ENCODE measurements around the gene NCOR2. TPM values are rescaled to one million over a fixed set of nuclear protein-coding genes. Genes with fewer than 3 reads are reported as not detected.

NCOR2 gene
- total and polyA plus RNA-seq, 10 of the 15 experiments (the other 5 are each of a cell fraction or from before 2014, with no cell fraction given) = 0.43 to 179 (median 14.9) TPM

DNA sequence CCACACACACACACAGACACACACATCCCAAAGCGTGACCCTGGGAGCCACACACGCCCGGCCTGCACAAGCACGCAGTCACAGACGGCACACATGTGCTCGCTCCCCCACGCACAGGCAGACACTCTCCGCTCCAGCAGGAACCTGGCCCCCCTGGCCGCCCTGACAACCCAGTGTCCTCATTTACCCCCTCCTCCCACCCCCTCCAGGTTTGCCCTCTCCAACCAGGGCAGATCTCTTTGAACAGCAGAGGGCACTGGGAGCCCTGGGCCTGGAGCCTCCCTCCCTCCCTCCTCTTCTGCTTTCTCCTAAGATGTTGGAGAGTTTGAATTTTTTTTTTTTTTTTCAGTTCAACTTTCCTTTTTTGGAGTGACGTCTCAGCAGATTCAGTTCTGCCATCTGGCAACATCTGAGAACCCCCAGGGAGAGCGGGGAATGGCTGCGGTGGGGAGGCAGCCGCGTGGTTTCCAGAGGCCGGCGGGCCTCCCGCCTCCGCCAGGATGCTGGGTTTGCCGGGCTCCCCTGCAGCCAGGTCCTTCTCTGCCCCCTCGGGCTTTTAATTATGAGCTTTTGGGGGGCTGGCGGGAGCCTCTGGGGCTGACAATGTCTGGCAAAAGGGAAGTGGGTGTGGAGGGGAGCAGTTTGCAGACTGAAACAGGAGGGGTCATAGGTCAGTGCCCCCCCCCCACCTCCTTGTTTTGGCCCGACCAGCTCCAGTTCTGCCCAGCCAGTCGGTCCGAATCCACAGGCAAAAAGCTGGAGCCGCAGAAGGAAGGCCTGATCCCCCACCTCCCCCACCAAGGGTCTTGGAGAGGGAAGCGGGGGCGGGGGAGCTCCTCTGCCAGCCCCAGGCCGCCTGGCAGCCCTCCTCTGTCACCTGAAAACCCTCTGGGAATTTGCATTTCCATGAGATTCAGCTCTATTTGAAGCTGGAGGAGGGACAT lies 1.3 kb upstream of the NCOR2 start (continued):
- TF ChIP-seq SPI1 (IDR thresholded peaks at IDR 0.05; ENCODE audit: borderline replicate concordance, insufficient read depth, low read depth, low read length) (peak; percentile 43; the same call in 1 of the 2 replicates), KDM1A (IDR thresholded peaks at IDR 0.05; ENCODE audit: borderline replicate concordance) (no peak), KAT2A (conservative IDR thresholded peaks at IDR 0.05; ENCODE audit: control insufficient read depth, low read depth, low read length) (no peak), CHD1 (IDR thresholded peaks at IDR 0.05; ENCODE audit: low read depth, low read length) (no peak), SRF (IDR thresholded peaks at IDR 0.05; ENCODE audit: low read depth in 2 of 2, low read length in 2 of 2) (peak in 1 of 2 experiments; percentile 49; a peak in 1 of 4 replicates), BHLHE40 (IDR thresholded peaks at IDR 0.05; ENCODE audit: borderline replicate concordance in 1 of 2, low read depth in 2 of 2, low read length in 1 of 2) (peak; percentile 53; a peak in 2 of 4 replicates), RFX5 (IDR thresholded peaks at IDR 0.05; ENCODE audit: low read depth, low read length) (no peak), NRF1 (conservative IDR thresholded peaks at IDR 0.05; ENCODE audit: low read depth, low read length) (no peak), YY1 (IDR thresholded peaks at IDR 0.05; ENCODE audit: low read depth, low read length) (peak; percentile 75), MTA2 (IDR thresholded peaks at IDR 0.05; ENCODE audit: low read depth) (peak; percentile 55), MXI1 (IDR thresholded peaks at IDR 0.05; ENCODE audit: low read depth, low read length) (0 out of 2 replicates have a peak, but pooled peaks have one; percentile 49), BMI1 (IDR thresholded peaks at IDR 0.05; ENCODE audit: borderline replicate concordance) (no peak), CREM (IDR thresholded peaks at IDR 0.05; ENCODE audit: low read depth) (peak; percentile 22; the same call in 1 of the 2 replicates), RAD21 (IDR thresholded peaks at IDR 0.05; ENCODE audit: insufficient read depth, low read depth, low read length) (peak; percentile 44), NR2F1 (conservative IDR thresholded peaks at IDR 0.05) (peak; percentile 98), IKZF2 (IDR thresholded peaks at IDR 0.05) (peak; percentile 90 to 91), RUNX3 (IDR thresholded peaks at IDR 0.05; ENCODE audit: low read length) (peak; percentile 75), SMC3 (IDR thresholded peaks at IDR 0.05; ENCODE audit: borderline replicate concordance, low read length) (peak; percentile 25; the same call in 1 of the 2 replicates), IKZF1 (conservative IDR thresholded peaks at IDR 0.05) (peak; percentile 96), POLR2A (IDR thresholded peaks at IDR 0.05; ENCODE audit: low read depth, low read length) (peak; percentile 27; the same call in 1 of the 2 replicates), FOXK2 (IDR thresholded peaks at IDR 0.05) (no peak), MEF2B (IDR thresholded peaks at IDR 0.05; ENCODE audit: partially characterized antibody, poor library complexity, severe bottlenecking) (peak; percentile 80), BRCA1 (IDR thresholded peaks at IDR 0.05; ENCODE audit: low read depth, low read length) (no peak), RCOR1 (conservative IDR thresholded peaks at IDR 0.05; ENCODE audit: low read depth, low read length) (0 out of 2 replicates have a peak, but pooled peaks have one; percentile 34), ZNF24 (IDR thresholded peaks at IDR 0.05) (0 out of 2 replicates have a peak, but pooled peaks have one; percentile 17)
- TF ChIP-seq, protein P1, sequence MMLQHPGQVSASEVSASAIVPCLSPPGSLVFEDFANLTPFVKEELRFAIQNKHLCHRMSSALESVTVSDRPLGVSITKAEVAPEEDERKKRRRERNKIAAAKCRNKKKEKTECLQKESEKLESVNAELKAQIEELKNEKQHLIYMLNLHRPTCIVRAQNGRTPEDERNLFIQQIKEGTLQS (IDR thresholded peaks at IDR 0.05; ENCODE audit: borderline replicate concordance, extremely low read depth, low read depth, low read length) = no peak
- TF ChIP-seq, protein P2, sequence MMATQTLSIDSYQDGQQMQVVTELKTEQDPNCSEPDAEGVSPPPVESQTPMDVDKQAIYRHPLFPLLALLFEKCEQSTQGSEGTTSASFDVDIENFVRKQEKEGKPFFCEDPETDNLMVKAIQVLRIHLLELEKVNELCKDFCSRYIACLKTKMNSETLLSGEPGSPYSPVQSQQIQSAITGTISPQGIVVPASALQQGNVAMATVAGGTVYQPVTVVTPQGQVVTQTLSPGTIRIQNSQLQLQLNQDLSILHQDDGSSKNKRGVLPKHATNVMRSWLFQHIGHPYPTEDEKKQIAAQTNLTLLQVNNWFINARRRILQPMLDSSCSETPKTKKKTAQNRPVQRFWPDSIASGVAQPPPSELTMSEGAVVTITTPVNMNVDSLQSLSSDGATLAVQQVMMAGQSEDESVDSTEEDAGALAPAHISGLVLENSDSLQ (IDR thresholded peaks at IDR 0.05) = peak; percentile 81
- TF ChIP-seq, protein P3, sequence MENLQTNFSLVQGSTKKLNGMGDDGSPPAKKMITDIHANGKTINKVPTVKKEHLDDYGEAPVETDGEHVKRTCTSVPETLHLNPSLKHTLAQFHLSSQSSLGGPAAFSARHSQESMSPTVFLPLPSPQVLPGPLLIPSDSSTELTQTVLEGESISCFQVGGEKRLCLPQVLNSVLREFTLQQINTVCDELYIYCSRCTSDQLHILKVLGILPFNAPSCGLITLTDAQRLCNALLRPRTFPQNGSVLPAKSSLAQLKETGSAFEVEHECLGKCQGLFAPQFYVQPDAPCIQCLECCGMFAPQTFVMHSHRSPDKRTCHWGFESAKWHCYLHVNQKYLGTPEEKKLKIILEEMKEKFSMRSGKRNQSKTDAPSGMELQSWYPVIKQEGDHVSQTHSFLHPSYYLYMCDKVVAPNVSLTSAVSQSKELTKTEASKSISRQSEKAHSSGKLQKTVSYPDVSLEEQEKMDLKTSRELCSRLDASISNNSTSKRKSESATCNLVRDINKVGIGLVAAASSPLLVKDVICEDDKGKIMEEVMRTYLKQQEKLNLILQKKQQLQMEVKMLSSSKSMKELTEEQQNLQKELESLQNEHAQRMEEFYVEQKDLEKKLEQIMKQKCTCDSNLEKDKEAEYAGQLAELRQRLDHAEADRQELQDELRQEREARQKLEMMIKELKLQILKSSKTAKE (IDR thresholded peaks at IDR 0.05; ENCODE audit: low read depth, poor library complexity, severe bottlenecking) = no peak
